GM13977 (cell line): ENCODE measurements around the gene ZCCHC14.
"Not testable (repeated sequence)": the region's sequence is repeated elsewhere in the genome, so short reads cannot be mapped to it uniquely, and the experiment has no call there.

Experiments used
- DNase-seq: peaks from one replicate; pipeline ENCODE4 v3.0.0; 2012; ENCODE audit warnings: low spot score
- in situ Hi-C: fragments of 300-500 bp; cut with MboI; formaldehyde crosslinking; loops from one replicate; pipeline ENCODE4 v1.12.0; 2022; ENCODE audit warnings: low sequenced_read_pairs, low pct_unique_long_range_greater_than_20kb, mixed read lengths, inconsistent platforms; ENCODE audit not compliant: unreplicated experiment
- TF ChIP-seq, protein P1 (sequence below): IDR thresholded peaks from 2 replicates; pipeline ENCODE4 v1.5.1; 2012; ENCODE audit warnings: mild to moderate bottlenecking, control low read depth; ENCODE audit not compliant: insufficient read depth; ENCODE audit errors: extremely low read depth, missing control alignments

The ZCCHC14 gene

DNA sequence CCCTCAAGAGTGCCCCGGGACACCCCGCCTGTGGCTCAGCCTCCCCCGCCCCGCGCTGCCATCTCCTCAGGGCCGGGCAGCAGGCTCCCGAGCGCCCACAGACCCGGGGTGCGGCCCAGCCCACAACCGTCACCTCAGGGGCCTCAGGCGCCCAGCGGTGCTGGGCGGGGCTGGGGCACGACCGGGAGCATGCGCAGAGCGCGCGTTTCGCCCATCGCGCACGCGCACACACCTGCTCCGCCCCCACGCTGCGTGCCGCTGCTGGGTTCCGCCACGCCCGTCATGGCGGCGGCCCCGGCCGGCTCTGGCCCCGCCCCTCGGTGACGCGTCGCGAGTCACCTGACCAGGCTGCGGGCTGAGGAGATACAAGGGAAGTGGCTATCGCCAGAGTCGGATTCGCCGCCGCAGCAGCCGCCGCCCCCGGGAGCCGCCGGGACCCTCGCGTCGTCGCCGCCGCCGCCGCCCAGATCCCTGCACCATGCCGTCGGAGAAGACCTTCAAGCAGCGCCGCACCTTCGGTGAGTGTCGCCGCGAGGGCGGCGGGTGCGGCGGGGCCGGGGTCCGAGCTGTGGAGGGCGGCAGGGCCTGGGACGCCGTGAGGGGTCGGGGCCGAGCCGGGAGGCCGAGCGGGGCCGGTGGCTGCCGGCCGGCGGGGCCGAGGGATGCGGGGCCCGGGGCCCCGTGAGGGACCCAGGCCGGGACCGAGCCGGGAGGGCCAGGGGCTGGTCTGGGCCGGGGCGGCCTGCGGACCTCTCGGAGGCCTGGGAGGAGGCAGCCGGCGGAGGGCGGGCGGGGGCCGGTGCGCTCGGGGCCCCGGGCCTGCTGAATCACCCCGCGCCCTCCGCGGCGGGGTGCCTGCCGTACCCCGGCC is 100.6 kb downstream of the ZCCHC14 start, which contains the start of gene MAP1LC3B:
MAP1LC3B (plus strand) TSS at position 387 of the 871 bp plus-strand sequence; CDS start at position 479, 92 bp downstream.
- DNase-seq: peak; percentile 99
- TF ChIP-seq, protein P1, sequence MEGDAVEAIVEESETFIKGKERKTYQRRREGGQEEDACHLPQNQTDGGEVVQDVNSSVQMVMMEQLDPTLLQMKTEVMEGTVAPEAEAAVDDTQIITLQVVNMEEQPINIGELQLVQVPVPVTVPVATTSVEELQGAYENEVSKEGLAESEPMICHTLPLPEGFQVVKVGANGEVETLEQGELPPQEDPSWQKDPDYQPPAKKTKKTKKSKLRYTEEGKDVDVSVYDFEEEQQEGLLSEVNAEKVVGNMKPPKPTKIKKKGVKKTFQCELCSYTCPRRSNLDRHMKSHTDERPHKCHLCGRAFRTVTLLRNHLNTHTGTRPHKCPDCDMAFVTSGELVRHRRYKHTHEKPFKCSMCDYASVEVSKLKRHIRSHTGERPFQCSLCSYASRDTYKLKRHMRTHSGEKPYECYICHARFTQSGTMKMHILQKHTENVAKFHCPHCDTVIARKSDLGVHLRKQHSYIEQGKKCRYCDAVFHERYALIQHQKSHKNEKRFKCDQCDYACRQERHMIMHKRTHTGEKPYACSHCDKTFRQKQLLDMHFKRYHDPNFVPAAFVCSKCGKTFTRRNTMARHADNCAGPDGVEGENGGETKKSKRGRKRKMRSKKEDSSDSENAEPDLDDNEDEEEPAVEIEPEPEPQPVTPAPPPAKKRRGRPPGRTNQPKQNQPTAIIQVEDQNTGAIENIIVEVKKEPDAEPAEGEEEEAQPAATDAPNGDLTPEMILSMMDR: no peak
- in situ Hi-C loops: no loop called here

DNA sequence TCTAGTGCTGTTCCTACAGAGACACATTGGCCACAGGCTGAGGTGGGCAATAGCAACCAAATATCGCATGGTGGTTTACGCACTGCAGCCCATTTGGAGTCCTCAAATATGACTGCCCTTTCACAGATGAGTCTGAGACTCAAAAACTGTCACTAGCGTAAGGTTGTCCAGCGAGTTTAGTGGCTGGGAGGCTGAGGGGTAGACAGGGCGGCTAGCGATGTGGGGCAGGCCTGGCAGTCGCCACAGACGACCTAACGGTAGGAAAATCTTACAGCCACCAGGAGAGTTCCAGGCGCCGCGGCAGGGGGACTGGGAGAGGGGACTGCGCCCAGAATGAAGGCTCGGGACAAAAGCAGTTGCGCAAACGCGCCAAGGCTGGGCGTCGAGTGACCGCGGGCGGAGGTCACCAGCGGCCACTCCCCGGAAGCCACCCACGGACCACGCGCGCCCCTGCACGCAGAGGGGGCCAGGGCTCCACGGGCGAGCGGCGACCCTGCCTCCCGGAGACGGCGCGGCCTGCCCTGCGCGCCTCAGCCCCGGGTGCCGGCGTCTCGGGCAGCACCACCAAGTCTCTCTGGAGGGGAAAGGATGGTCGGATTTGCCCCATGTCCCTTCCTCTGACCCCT is 101.4 kb downstream of the ZCCHC14 start:
- TF ChIP-seq, protein P1: no peak
- no peak for DNase-seq
- in situ Hi-C loops: no loop called here

DNA sequence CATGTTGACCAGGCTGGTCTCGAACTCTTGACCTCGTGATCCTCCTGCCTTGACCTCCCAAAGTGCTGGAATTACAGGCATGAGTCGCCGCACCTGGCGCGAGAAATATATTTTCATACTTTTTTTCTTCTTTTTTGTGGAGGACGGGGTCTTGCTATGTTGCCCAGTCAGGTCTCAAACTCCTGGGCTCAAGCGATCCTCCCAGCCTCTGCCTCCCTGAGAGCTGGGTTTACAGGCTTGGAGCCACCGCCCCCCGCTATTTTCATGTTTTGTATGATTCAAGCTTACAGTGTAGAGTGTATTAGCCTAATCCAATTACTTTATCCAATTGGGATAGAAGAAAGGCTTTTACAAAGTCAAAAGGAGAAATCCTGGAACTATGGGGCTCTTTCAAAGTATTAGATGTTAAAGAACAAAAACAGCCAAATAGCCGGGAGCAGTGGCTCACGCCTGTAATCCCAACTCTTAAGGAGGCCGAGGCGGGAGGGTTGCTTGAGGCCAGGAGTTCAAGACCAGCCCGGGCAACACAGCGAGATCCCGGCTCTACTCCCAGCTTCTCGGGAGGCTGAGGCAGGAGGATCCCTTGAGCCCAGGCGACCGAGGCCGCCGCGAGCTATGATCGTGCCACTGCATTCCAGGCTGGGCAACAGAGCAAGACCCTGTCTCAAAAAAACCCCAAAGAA is 102.0 kb downstream of the ZCCHC14 start:
- TF ChIP-seq, protein P1: no peak
- in situ Hi-C loops: no loop called here
- DNase-seq: no peak

DNA sequence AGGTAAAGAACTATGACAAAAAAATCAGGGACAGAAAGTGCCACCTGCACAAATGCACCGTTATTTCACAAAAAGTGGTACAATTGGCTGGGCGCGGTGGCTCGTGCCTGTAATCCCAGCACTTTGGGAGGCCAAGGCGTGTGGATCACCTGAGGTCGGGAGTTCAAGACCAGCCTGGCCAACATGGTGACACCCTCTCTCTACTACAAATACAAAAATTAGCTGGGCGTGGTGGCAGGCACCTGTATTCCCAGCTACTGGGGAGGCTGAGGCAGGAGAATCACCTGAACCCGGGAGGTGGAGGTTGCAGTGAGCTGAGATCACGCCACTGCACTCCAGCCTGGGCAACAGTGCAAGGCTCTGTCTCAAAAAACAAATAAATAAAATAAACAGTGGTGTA is 102.9 kb downstream of the ZCCHC14 start:
- DNase-seq, in situ Hi-C loops: not testable (repeated sequence)

DNA sequence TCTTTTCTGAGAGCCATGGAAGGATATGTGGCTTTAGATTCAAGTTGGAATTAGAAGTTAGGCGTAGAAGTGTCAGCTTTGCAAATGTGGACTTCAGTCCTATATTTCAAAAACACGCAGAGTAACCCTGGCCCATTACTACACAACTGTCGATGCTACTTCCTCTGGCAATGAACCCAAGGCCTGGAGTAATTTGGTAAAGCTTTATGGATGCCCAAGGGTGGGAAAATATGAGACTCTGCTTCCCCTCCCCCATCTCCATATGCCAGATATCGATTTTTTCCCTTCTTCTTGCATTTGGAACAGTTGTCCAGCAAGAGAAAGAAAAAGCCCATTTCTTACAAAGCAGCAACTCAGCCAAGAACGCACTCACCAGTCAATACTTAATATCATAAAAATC is 103.6 kb downstream of the ZCCHC14 start:
- TF ChIP-seq, protein P1: no peak
- no peak for DNase-seq
- in situ Hi-C loops: no loop called here

DNA sequence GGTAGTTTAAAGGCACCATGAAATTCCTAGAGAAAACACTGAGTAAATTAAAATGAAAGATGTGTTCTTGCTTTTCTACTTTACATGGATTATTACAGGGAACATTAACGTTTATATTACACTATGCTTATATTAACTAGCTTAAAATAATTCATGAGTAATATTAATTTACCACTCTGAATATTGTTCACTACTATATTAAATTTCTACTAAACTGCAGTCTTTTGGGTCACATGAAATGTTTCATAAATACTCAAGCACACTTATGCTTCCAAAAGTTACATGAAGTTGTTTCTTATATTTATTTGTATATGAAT is 104.0 kb downstream of the ZCCHC14 start:
- TF ChIP-seq, protein P1: no peak
- DNase-seq: no peak
- in situ Hi-C loops: no loop called here
